Tibial nerve (tissue), 4 donors: ENCODE data around the gene RYR3. TPM values are rescaled to one million over a fixed set of nuclear protein-coding genes. Genes with fewer than 3 reads are reported as not detected.

ENCODE experiments used
- DNase-seq, 2 donors: peaks; one replicate each; pipeline ENCODE4 v3.0.0-alpha.2; 2019; ENCODE audit warnings: low spot score in 2 of 2
- H3K27ac ChIP-seq, 4 donors: fragments of 200-600 bp; sonication (generic) in 3 of 4; one replicate each; pipeline ENCODE4 v1.5.1; 2017 to 2019; ENCODE audit warnings: mild to moderate bottlenecking in 1 of 4
- H3K27me3 ChIP-seq, 2 donors: fragments of 200-600 bp; sonication (generic) in 1 of 2; one replicate each; pipeline versions ENCODE4 v1.5.1 to v1.6.0; 2017 to 2019
- H3K36me3 ChIP-seq, 3 donors: fragments of 200-600 bp; sonication (generic); one replicate each; pipeline ENCODE4 v1.5.1; 2018 to 2019
- H3K4me1 ChIP-seq, 4 donors: fragments of 200-600 bp; sonication (generic) in 3 of 4; one replicate each; pipeline ENCODE4 v1.5.1; 2017 to 2019
- H3K4me3 ChIP-seq, 4 donors: fragments of 200-600 bp; sonication (generic) in 3 of 4; one replicate each; pipeline ENCODE4 v1.5.1; 2017 to 2019; ENCODE audit warnings: mild to moderate bottlenecking in 1 of 4, moderate library complexity in 1 of 4
- H3K9me3 ChIP-seq, 4 donors: fragments of 200-600 bp; sonication (generic) in 3 of 4; one replicate each; pipeline ENCODE4 v1.5.1; 2017 to 2019
- EP300 ChIP-seq, 2 donors: sonication (generic); formaldehyde crosslinking; IDR thresholded peaks; one replicate each; pipeline ENCODE4 v1.6.1; 2017; ENCODE audit warnings: antibody characterized with exemption in 2 of 2, mild to moderate bottlenecking in 1 of 2
- POLR2A ChIP-seq, 2 donors: fragments of 450-650 bp; IDR thresholded peaks; one replicate each; pipeline ENCODE4 v1.6.1; 2017; ENCODE audit warnings: antibody characterized with exemption in 2 of 2, mild to moderate bottlenecking in 2 of 2, moderate library complexity in 2 of 2
- WGBS, 2 donors: methylation state at CpG; one replicate each; pipeline ENCODE4 v1.1.5; 2018; 5-methylcytosine and 5-hydroxymethylcytosine counted together
- total RNA-seq, 4 donors: library from RNA; depleted of rRNA; stranded (reverse); fragments of >200 nt; gene quantifications; one replicate each; pipeline ENCODE4 v1.1.0, GENCODE V29; 2016
- TF ChIP-seq, protein P1 (sequence below), 5 experiments: fragments of 200-600 bp in 3 of 5; fragments of 450-650 bp in 2 of 5; sonication (generic) in 3 of 5; IDR thresholded peaks; one replicate each; pipeline ENCODE4 v1.5.1; 2016 to 2019; ENCODE audit warnings: antibody characterized with exemption in 5 of 5, mild to moderate bottlenecking in 3 of 5, moderate library complexity in 2 of 5

RYR3 gene
- total RNA-seq, 4 donors from 2014 or later = 1.2 to 7.0 (median 5.4) TPM

DNA sequence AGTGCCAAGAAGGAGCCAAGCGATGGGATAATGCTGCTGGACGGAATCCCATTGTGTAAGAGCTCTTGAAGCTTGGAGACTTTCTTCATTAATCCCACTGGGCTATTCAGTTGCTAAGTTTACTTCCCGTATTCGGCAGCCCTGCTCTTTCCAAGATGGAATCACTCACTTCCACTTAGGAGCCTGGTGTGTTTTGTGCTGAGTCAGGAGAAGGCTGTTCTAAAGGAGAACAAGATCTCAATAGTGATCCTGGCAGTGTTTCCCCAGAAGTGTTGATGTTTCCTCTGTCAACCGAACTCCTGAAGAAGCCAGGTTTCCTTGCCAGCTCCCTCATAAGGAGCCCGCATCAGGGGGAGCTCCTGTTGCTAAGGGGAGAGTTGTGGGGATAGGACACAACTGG lies 387.4 kb downstream of the RYR3 start:
- no peak for DNase-seq
- WGBS, 2 donors = 55 to 68% methylated on average over 6 of the region's 6 CpGs
- TF ChIP-seq, protein P1, sequence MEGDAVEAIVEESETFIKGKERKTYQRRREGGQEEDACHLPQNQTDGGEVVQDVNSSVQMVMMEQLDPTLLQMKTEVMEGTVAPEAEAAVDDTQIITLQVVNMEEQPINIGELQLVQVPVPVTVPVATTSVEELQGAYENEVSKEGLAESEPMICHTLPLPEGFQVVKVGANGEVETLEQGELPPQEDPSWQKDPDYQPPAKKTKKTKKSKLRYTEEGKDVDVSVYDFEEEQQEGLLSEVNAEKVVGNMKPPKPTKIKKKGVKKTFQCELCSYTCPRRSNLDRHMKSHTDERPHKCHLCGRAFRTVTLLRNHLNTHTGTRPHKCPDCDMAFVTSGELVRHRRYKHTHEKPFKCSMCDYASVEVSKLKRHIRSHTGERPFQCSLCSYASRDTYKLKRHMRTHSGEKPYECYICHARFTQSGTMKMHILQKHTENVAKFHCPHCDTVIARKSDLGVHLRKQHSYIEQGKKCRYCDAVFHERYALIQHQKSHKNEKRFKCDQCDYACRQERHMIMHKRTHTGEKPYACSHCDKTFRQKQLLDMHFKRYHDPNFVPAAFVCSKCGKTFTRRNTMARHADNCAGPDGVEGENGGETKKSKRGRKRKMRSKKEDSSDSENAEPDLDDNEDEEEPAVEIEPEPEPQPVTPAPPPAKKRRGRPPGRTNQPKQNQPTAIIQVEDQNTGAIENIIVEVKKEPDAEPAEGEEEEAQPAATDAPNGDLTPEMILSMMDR (IDR thresholded peaks at IDR 0.05) = no peak
- no peak for TF ChIP-seq EP300 (IDR thresholded peaks at IDR 0.05)
- no peak for TF ChIP-seq POLR2A (IDR thresholded peaks at IDR 0.05)
- Histone ChIP-seq H3K27me3 (no peaks in the 10 kb centered on the region), H3K36me3 (no peaks in the 10 kb centered on the region), H3K9me3 (no peaks in the 10 kb centered on the region), H3K27ac (no peak overlapping the region), H3K4me3 (no peak overlapping the region), H3K4me1 (peaks cover 0 to 6% (median 0%) of the 10 kb centered on the region in 4 donors)

DNA sequence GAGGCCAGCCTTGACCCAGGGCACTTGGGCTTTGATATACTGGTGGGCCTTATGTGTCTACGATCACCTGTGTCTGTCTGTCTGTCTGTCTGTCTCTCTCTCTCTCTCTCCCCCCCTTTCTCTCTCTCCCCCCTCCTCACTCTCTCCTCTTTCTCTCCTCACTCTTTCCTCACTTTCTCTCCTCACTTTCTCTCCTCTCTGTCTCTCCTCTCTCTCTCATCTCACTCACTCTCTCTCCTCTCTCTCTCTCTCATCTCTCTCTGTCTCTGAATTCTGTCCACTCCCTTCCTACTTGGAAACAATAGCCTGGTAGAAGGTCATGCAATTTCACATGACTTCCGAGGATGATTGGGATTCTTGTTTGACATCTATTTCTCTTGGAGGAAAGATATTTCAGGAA lies 388.4 kb downstream of the RYR3 start:
- H3K27me3 ChIP-seq = no peaks in the 10 kb centered on the region
- TF ChIP-seq POLR2A (IDR thresholded peaks at IDR 0.05) (no peak), EP300 (IDR thresholded peaks at IDR 0.05) (no peak)
- TF ChIP-seq, protein P1 (IDR thresholded peaks at IDR 0.05) = no peak
- no peaks in the 10 kb centered on the region for H3K9me3 ChIP-seq
- H3K27ac ChIP-seq = no peak overlapping the region
- H3K4me3 ChIP-seq = no peak overlapping the region
- H3K36me3 ChIP-seq = no peaks in the 10 kb centered on the region
- DNase-seq = no peak
- WGBS, 2 donors = 87 to 88% methylated on average over 2 of the region's 2 CpGs
- H3K4me1 ChIP-seq = peaks cover 0 to 6% (median 0%) of the 10 kb centered on the region in 4 donors

DNA sequence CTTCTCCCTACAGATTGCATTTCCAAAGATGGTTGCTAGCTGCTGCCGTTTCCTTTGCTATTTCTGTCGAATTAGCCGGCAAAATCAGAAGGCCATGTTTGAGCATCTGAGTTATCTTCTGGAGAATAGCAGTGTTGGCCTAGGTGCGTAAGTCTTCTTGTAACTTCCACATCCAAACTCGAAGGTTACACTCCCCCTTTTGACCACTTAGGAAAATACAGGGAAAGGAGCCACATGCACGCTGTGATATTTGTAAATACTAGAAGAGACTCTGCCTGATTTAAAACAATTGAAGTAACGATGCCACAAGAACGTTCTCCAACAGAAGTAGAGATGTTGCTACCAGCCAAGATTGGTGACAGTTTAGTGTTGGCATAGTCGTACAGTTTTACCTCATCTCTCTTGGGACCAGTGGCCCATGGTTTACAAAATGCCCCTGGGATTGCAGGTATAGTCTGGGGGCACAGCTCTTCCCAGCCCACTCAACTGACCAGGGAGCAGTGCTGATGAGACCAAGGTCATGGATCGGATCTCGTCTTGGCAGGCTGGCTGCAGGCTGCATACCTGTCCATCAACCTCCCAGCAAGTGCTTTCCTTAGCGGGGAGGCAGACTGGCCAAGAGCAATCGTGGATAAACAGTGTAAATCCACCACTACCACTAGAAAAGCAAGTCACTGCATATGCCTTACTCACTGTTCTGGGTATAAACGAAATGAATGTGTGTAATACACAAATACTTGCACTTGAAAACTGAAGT lies 389.1 kb downstream of the RYR3 start:
- TF ChIP-seq EP300 (IDR thresholded peaks at IDR 0.05) = no peak
- TF ChIP-seq, protein P1 (IDR thresholded peaks at IDR 0.05) = no peak
- no peak for TF ChIP-seq POLR2A (IDR thresholded peaks at IDR 0.05)
- H3K4me3 ChIP-seq = no peak overlapping the region
- H3K36me3 ChIP-seq = no peaks in the 10 kb centered on the region
- H3K4me1 ChIP-seq = peaks cover 0 to 6% (median 0%) of the 10 kb centered on the region in 4 donors
- H3K27ac ChIP-seq = no peak overlapping the region
- no peaks in the 10 kb centered on the region for H3K9me3 ChIP-seq
- WGBS, 2 donors = 67 to 69% methylated on average over 14 of the region's 14 CpGs
- no peaks in the 10 kb centered on the region for H3K27me3 ChIP-seq
- DNase-seq = no peak

DNA sequence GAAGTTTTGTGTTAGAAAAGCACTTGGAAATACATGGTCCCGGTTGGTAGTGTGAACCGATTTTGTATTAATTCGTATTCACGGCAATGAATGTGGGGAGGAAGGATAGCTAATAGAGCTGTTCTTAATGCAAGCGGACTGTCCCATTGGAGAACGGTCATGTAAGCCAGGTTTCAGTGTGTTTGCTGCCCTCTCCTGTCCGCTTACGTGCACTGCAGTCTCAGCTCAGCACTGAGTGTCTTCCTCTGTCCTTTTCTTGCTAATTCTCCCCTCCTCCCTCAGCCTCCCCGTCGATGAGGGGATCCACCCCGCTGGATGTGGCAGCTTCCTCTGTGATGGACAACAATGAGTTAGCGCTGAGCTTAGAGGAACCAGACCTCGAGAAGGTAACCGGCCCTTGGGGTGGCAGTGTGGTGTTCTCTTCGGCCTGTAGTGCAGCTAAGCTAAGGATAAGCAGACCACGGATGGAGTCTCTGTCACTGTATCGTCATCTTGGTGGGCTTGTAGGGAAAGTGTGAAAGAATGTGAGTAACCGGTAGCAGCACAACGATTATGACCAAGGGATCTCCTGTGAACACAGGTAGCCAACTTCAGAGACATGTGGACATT lies 390.0 kb downstream of the RYR3 start:
- Histone ChIP-seq H3K4me1 (peaks cover 0 to 6% (median 0%) of the 10 kb centered on the region in 4 donors), H3K36me3 (no peaks in the 10 kb centered on the region), H3K27me3 (no peaks in the 10 kb centered on the region), H3K9me3 (no peaks in the 10 kb centered on the region), H3K27ac (no peak overlapping the region), H3K4me3 (no peak overlapping the region)
- no peak for TF ChIP-seq POLR2A (IDR thresholded peaks at IDR 0.05)
- TF ChIP-seq, protein P1 (IDR thresholded peaks at IDR 0.05) = peak; percentile 76 to 92 (median 86)
- 23 to 26% methylated on average over 19 of the region's 19 CpGs for WGBS, 2 donors
- peak; percentile 58 to 83 for DNase-seq

DNA sequence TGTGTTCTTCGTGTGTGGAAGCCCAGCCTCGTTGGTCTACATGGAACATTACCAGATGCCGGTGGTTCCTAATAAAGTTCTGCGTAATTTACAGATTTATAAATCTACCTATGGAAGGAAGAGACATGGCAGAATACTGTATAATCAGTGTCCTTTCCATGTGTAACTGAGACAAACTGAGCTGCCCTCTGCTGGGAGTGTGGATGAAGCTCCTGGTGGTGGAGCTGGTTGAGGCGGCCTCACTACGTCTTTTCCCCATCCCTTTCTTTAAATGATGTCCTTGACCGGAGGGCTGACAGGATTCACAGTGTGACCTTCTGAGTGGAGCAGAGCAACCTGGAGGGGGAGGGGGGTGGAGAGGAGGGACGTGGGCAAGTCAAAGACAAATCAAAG lies 390.5 kb downstream of the RYR3 start:
- 83% methylated on average over 8 of the region's 8 CpGs for WGBS, 2 donors
- TF ChIP-seq EP300 (IDR thresholded peaks at IDR 0.05) = no peak
- TF ChIP-seq POLR2A (IDR thresholded peaks at IDR 0.05) = no peak
- TF ChIP-seq, protein P1 (IDR thresholded peaks at IDR 0.05) = no peak
- no peak overlapping the region for H3K27ac ChIP-seq

More for the DNA sequence above, 390.5 kb downstream of the RYR3 start:
- Histone ChIP-seq H3K4me1 (peaks cover 0 to 6% (median 0%) of the 10 kb centered on the region in 4 donors), H3K27me3 (no peaks in the 10 kb centered on the region), H3K4me3 (no peak overlapping the region), H3K36me3 (no peaks in the 10 kb centered on the region), H3K9me3 (no peaks in the 10 kb centered on the region)
- no peak for DNase-seq
